Astrocyte of the cerebellum (primary cell): ENCODE data around the gene CYP39A1.

ENCODE experiments used
- DNase-seq: peaks from one replicate; pipeline ENCODE4 v3.0.0-alpha.2; 2011; ENCODE audit warnings: low read depth
- H3K4me3 ChIP-seq: 2 replicates; pipeline ENCODE4 v1.5.1; 2011; ENCODE audit warnings: mild to moderate bottlenecking, low read depth, low read length, moderate library complexity
- CTCF ChIP-seq: IDR thresholded peaks from 2 replicates; pipeline ENCODE4 v1.5.1; 2012; ENCODE audit warnings: low read length, low read depth, moderate library complexity, mild to moderate bottlenecking; ENCODE audit errors: missing control alignments
- in situ Hi-C: cut with HindIII; loops from 2 replicates; pipeline ENCODE4 v1.10.0; 2017; ENCODE audit warnings: low sequenced_read_pairs

The CYP39A1 gene

DNA sequence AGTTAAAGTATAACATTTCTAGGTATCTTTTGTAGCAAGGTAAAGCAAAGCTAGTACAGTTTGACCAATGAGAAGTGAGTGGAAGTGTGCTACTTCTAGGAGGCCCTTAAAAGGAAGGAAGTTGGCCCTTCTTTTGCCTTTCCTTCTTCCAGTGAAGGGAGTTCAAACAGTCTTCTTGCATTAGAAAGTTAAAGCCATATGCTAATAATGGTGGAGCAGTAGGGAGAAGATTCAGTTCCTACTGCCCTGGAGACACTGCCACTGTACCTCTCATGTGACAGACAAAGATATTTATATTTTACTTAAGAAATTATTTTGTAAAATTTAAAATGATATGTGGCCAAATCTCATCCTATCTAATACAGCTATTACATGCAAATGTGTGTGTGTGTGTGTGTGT is 135.4 kb downstream of the CYP39A1 start:
- TF ChIP-seq CTCF, result no peak

DNA sequence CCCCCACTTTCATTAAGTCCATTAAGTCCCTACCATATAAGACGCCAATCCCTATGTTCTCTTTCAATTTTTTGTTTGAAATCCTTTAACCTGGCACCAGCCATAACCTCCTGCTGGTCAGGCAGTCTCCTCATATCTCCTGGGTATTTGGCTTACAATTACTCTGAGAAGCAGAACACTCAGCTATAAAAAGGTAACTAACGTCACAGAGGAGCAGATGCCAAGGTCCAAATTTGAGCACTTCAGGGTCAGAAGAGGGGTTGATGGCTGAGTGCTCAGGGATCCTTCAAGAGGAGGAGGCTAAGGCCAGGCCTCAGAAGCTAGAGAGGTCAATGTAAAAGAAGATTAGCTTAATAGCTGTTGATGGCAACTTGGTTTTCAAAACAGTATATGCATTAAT is 139.1 kb downstream of the CYP39A1 start:
- no peak overlapping the region for H3K4me3 ChIP-seq
- no peak for DNase-seq
- no peak for TF ChIP-seq CTCF
- in situ Hi-C loops, result no loop called here

More for the DNA sequence above, 135.4 kb downstream of the CYP39A1 start:
- no peak for DNase-seq
- H3K4me3 ChIP-seq, result no peak overlapping the region
- in situ Hi-C loops, result no loop called here

GRCh38 chr6:46511320-46511719 is 141.3 kb downstream of the CYP39A1 start:
- in situ Hi-C loops, result no loop called here
- TF ChIP-seq CTCF, result no peak
- DNase-seq, result no peak

DNA sequence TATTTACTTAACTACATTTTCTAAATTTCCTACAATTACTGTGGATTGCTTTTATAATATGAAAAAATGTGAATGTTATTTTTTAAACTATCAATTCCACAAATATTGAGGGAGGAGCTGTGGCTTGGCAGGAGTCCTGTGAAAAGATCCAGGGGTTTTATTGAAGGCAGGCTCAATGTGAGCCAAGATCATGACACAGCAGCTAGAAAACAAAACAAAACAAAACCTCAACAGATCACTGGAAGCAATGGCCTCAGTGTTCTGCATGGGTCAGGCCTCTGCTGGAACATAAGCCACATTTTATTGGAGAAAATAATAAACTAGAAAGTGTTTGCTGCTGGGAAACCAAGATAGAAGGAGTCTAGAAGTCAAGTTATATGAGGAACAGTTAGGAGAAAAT is 142.0 kb downstream of the CYP39A1 start:
- H3K4me3 ChIP-seq, result no peak overlapping the region
- no peak for TF ChIP-seq CTCF
- DNase-seq, result peak; percentile 79
- in situ Hi-C loops, result no loop called here

More at GRCh38 chr6:46511320-46511719, 141.3 kb downstream of the CYP39A1 start:
- no peak overlapping the region for H3K4me3 ChIP-seq

- no peak for TF ChIP-seq CTCF
- in situ Hi-C loops, result no loop called here
- DNase-seq, result no peak
- no peak overlapping the region for H3K4me3 ChIP-seq
These were observed 142.6 kb downstream of the CYP39A1 start for GRCh38 chr6:46509981-46510510.

- TF ChIP-seq CTCF, result no peak
- in situ Hi-C loops, result no loop called here
These were observed 143.6 kb downstream of the CYP39A1 start for GRCh38 chr6:46509063-46509462.

More at GRCh38 chr6:46509063-46509462, 143.6 kb downstream of the CYP39A1 start:
- no peak for DNase-seq
- no peak overlapping the region for H3K4me3 ChIP-seq
